Liver (tissue), 9 donors: ENCODE data around the gene GLB1L3. TPM values are rescaled to one million over a fixed set of nuclear protein-coding genes. Genes with fewer than 3 reads are reported as not detected.

Experiments
- DNase-seq: peaks from one replicate; pipeline ENCODE4 v3.0.0-alpha.2; 2017; ENCODE audit warnings: low spot score
- H3K27ac ChIP-seq, 2 donors: one replicate each; pipeline ENCODE4 v1.7.0; 2013; ENCODE audit warnings: inconsistent platforms in 2 of 2, low read length in 2 of 2, control low read depth in 1 of 2, low read depth in 1 of 2, mild to moderate bottlenecking in 1 of 2
- H3K27me3 ChIP-seq, 4 donors: one replicate each; pipeline versions ENCODE4 v1.6.1 to v1.7.0; 2013; ENCODE audit warnings: low read length in 3 of 4, inconsistent platforms in 1 of 4, mild to moderate bottlenecking in 1 of 4, moderate library complexity in 1 of 4; ENCODE audit not compliant: control insufficient read depth in 4 of 4, insufficient read depth in 4 of 4
- H3K36me3 ChIP-seq, 4 donors: one replicate each; pipeline versions ENCODE4 v1.6.1 to v1.7.0; 2013; ENCODE audit warnings: low read length in 3 of 4, mild to moderate bottlenecking in 3 of 4, low read depth in 1 of 4, moderate library complexity in 1 of 4; ENCODE audit not compliant: control insufficient read depth in 4 of 4, insufficient read depth in 3 of 4
- H3K4me1 ChIP-seq, 4 donors: one replicate each; pipeline versions ENCODE4 v1.6.1 to v1.7.0; 2013; ENCODE audit warnings: low read length in 3 of 4, mild to moderate bottlenecking in 3 of 4, moderate library complexity in 1 of 4; ENCODE audit not compliant: control insufficient read depth in 4 of 4, insufficient read depth in 4 of 4
- H3K4me3 ChIP-seq, 3 donors: one replicate each; pipeline versions ENCODE4 v1.6.1 to v1.7.0; 2013; ENCODE audit warnings: low read length in 3 of 3, control low read depth in 1 of 3, low read depth in 1 of 3, mild to moderate bottlenecking in 1 of 3
- H3K9ac ChIP-seq, 2 donors: one replicate each; pipeline ENCODE4 v1.7.0; 2013; ENCODE audit warnings: low read length in 2 of 2, mild to moderate bottlenecking in 2 of 2, moderate library complexity in 2 of 2, control low read depth in 1 of 2, low read depth in 1 of 2
- H3K9me3 ChIP-seq, 4 donors: one replicate each; pipeline versions ENCODE4 v1.6.1 to v1.7.0; 2013; ENCODE audit warnings: low read length in 3 of 4; ENCODE audit not compliant: control insufficient read depth in 4 of 4
- EGR1 ChIP-seq, 2 donors: IDR thresholded peaks; 2 replicates each; pipeline ENCODE4 v1.6.1; 2016 to 2018; ENCODE audit warnings: antibody characterized with exemption in 2 of 2, low read depth in 2 of 2
- FOXA1 ChIP-seq: IDR thresholded peaks from 2 replicates; pipeline ENCODE4 v1.6.1; 2016; ENCODE audit warnings: antibody characterized with exemption
- GABPA ChIP-seq, 2 donors: IDR thresholded peaks in 1 of 2; conservative IDR thresholded peaks in 1 of 2; 2 replicates each; pipeline ENCODE4 v1.6.1; 2016; ENCODE audit warnings: antibody characterized with exemption in 2 of 2, mild to moderate bottlenecking in 1 of 2, moderate library complexity in 1 of 2
- HNF4A ChIP-seq, 2 donors: conservative IDR thresholded peaks; 2 replicates each; pipeline ENCODE4 v1.6.1; 2016; ENCODE audit warnings: antibody characterized with exemption in 2 of 2, mild to moderate bottlenecking in 2 of 2
- HNF4G ChIP-seq: IDR thresholded peaks from 2 replicates; pipeline ENCODE4 v1.6.1; 2016; ENCODE audit warnings: antibody characterized with exemption
- JUND ChIP-seq, 2 donors: IDR thresholded peaks; 2 replicates each; pipeline ENCODE4 v1.6.1; 2016; ENCODE audit warnings: antibody characterized with exemption in 2 of 2
- NR2F2 ChIP-seq: IDR thresholded peaks from 2 replicates; pipeline ENCODE4 v1.6.1; 2016; ENCODE audit warnings: antibody characterized with exemption
- RAD21 ChIP-seq, 2 donors: IDR thresholded peaks; 2 replicates each; pipeline ENCODE4 v1.6.1; 2016; ENCODE audit warnings: antibody characterized with exemption in 2 of 2, mild to moderate bottlenecking in 2 of 2
- SP1 ChIP-seq: IDR thresholded peaks from 2 replicates; pipeline ENCODE4 v1.6.1; 2018; ENCODE audit warnings: antibody characterized with exemption, mild to moderate bottlenecking
- TAF1 ChIP-seq: conservative IDR thresholded peaks from 2 replicates; pipeline ENCODE4 v1.6.1; 2016; ENCODE audit warnings: antibody characterized with exemption, mild to moderate bottlenecking
- YY1 ChIP-seq: IDR thresholded peaks from 2 replicates; pipeline ENCODE4 v1.6.1; 2016; ENCODE audit warnings: antibody characterized with exemption, mild to moderate bottlenecking
- WGBS: extraction: QIAGEN DNeasy Blood & Tissue Kit; methylation state at CpG from one replicate; pipeline ENCODE4 v1.1.7; 2013; 5-methylcytosine and 5-hydroxymethylcytosine counted together
- polyA plus RNA-seq, 2 donors: library from polyadenylated mRNA; stranded (reverse) in 1 of 2; unstranded in 1 of 2; fragments of 200-250 nt in 1 of 2; fragments of >200 nt in 1 of 2; fragmentation: Nextera tagmentation in 1 of 2; extraction: Ambion mirVana in 1 of 2; gene quantifications; one replicate each; pipeline versions ENCODE4 v1.2.1 to v1.2.3, GENCODE V29; 2013 to 2015
- total RNA-seq, 2 donors: library from RNA; depleted of rRNA; stranded (reverse); fragments of >200 nt; gene quantifications; one replicate each; pipeline ENCODE4 v1.2.3, GENCODE V29; 2014
- TF ChIP-seq, protein P1 (sequence below): IDR thresholded peaks from 2 replicates; pipeline ENCODE4 v1.6.1; 2016; ENCODE audit warnings: antibody characterized with exemption
- TF ChIP-seq, protein P2 (sequence below): IDR thresholded peaks from 2 replicates; pipeline ENCODE4 v1.6.1; 2016; ENCODE audit warnings: antibody characterized with exemption, mild to moderate bottlenecking
- TF ChIP-seq, protein P3 (sequence below): fragments of 150-350 bp; IDR thresholded peaks from 2 replicates; pipeline ENCODE4 v1.5.1; 2017; ENCODE audit warnings: improper control_type of control experiment, low read depth, low read length; ENCODE audit not compliant: missing input control
- donor health status: healthy.
- donor health status: healthy.
- donor health status: healthy.
- donor health status: healthy.
- donor health status: healthy.

Gene GLB1L3
- total and polyA plus RNA-seq, 4 donors: 0.08 TPM; not detected in 3

DNA sequence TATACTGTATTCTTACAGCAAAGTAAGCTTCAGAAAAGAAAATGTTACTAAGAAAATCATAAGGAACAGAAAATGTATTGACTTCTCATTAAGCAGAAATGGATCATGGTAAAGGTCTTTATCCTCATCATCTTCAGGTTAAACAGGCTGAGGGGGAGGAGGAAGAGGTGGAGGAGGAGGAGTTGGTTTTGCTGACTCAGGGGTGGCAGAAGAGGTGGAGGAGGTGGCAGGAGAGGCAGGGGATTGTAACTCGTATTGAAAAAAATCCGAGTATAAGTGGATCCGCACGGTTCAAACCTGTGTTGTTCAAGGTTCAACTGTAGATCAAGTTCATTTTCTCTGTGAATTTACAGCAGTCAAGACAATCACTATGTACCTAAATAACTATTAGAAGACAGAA is 13.0 kb downstream of the GLB1L3 start:
- Histone ChIP-seq H3K36me3 (no peaks in the 10 kb centered on the region), H3K9ac (no peak overlapping the region), H3K9me3 (no peaks in the 10 kb centered on the region), H3K4me1 (no peaks in the 10 kb centered on the region), H3K4me3 (no peak overlapping the region), H3K27ac (no peak overlapping the region), H3K27me3 (peaks cover 0 to 4% (median 0%) of the 10 kb centered on the region in 4 donors)
- 81% methylated on average over 4 of the region's 4 CpGs for WGBS
- no peak for DNase-seq
- TF ChIP-seq GABPA (IDR thresholded peaks at IDR 0.05 in 1 of 2, conservative IDR thresholded peaks at IDR 0.05 in 1 of 2): no peak
- TF ChIP-seq FOXA1: no peak
- TF ChIP-seq, protein P1, sequence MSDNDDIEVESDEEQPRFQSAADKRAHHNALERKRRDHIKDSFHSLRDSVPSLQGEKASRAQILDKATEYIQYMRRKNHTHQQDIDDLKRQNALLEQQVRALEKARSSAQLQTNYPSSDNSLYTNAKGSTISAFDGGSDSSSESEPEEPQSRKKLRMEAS: no peak
- no peak for TF ChIP-seq EGR1 (IDR thresholded peaks at IDR 0.05; ENCODE audit: low read depth in 2 of 2)
- no peak for TF ChIP-seq RAD21 (IDR thresholded peaks at IDR 0.05)
- TF ChIP-seq NR2F2: no peak
- TF ChIP-seq, protein P2, sequence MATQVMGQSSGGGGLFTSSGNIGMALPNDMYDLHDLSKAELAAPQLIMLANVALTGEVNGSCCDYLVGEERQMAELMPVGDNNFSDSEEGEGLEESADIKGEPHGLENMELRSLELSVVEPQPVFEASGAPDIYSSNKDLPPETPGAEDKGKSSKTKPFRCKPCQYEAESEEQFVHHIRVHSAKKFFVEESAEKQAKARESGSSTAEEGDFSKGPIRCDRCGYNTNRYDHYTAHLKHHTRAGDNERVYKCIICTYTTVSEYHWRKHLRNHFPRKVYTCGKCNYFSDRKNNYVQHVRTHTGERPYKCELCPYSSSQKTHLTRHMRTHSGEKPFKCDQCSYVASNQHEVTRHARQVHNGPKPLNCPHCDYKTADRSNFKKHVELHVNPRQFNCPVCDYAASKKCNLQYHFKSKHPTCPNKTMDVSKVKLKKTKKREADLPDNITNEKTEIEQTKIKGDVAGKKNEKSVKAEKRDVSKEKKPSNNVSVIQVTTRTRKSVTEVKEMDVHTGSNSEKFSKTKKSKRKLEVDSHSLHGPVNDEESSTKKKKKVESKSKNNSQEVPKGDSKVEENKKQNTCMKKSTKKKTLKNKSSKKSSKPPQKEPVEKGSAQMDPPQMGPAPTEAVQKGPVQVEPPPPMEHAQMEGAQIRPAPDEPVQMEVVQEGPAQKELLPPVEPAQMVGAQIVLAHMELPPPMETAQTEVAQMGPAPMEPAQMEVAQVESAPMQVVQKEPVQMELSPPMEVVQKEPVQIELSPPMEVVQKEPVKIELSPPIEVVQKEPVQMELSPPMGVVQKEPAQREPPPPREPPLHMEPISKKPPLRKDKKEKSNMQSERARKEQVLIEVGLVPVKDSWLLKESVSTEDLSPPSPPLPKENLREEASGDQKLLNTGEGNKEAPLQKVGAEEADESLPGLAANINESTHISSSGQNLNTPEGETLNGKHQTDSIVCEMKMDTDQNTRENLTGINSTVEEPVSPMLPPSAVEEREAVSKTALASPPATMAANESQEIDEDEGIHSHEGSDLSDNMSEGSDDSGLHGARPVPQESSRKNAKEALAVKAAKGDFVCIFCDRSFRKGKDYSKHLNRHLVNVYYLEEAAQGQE: no peak
- TF ChIP-seq TAF1: no peak
- TF ChIP-seq YY1: no peak
- no peak for TF ChIP-seq SP1
- no peak for TF ChIP-seq JUND (IDR thresholded peaks at IDR 0.05)
- TF ChIP-seq HNF4G: no peak
- no peak for TF ChIP-seq HNF4A (conservative IDR thresholded peaks at IDR 0.05)

DNA sequence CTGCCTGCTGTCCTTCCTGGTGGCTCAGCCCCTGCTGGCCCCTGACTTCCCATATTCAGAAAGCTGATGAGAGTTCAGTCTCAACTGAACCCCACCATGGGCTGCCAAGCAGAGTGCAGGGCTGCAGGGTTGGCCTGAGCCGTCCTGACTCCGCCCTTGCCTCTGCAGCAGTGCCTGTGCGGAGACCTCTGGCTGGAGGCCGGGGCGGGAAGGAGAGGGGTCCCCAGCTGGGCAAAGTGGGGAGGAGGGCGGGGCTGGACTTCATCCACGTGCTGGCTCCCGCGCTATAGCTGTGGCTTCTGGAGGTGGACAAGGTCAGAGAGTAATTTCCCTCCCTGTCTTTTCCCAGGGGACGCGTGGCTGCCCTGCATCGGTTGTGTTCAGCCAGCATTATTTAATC is 13.6 kb downstream of the GLB1L3 start:
- no peaks in the 10 kb centered on the region for H3K9me3 ChIP-seq
- no peak overlapping the region for H3K27ac ChIP-seq
- H3K4me1 ChIP-seq: no peaks in the 10 kb centered on the region
- peaks cover 0 to 4% (median 0%) of the 10 kb centered on the region in 4 donors for H3K27me3 ChIP-seq
- no peaks in the 10 kb centered on the region for H3K36me3 ChIP-seq
- 60% methylated on average over 12 of the region's 12 CpGs for WGBS
- no peak for DNase-seq
- H3K4me3 ChIP-seq: no peak overlapping the region
- no peak overlapping the region for H3K9ac ChIP-seq
- no peak for TF ChIP-seq TAF1
- TF ChIP-seq HNF4G: no peak
- TF ChIP-seq, protein P2: no peak
- TF ChIP-seq, protein P1: no peak
- no peak for TF ChIP-seq YY1
- TF ChIP-seq HNF4A (conservative IDR thresholded peaks at IDR 0.05): no peak
- no peak for TF ChIP-seq GABPA (IDR thresholded peaks at IDR 0.05 in 1 of 2, conservative IDR thresholded peaks at IDR 0.05 in 1 of 2)
- TF ChIP-seq NR2F2: no peak
- TF ChIP-seq, protein P3, sequence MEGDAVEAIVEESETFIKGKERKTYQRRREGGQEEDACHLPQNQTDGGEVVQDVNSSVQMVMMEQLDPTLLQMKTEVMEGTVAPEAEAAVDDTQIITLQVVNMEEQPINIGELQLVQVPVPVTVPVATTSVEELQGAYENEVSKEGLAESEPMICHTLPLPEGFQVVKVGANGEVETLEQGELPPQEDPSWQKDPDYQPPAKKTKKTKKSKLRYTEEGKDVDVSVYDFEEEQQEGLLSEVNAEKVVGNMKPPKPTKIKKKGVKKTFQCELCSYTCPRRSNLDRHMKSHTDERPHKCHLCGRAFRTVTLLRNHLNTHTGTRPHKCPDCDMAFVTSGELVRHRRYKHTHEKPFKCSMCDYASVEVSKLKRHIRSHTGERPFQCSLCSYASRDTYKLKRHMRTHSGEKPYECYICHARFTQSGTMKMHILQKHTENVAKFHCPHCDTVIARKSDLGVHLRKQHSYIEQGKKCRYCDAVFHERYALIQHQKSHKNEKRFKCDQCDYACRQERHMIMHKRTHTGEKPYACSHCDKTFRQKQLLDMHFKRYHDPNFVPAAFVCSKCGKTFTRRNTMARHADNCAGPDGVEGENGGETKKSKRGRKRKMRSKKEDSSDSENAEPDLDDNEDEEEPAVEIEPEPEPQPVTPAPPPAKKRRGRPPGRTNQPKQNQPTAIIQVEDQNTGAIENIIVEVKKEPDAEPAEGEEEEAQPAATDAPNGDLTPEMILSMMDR: no peak
